ENCODE measurements around the gene KRTAP1-3. TPM values are rescaled to one million over a fixed set of nuclear protein-coding genes. Genes with fewer than 3 reads are reported as not detected.
"Not testable (repeated sequence)": the region's sequence is repeated elsewhere in the genome, so short reads cannot be mapped to it uniquely, and the experiment has no call there.

KRTAP1-3 gene
- total RNA-seq, 8 experiments from 2014 or later = 0.25 to 0.56 (median 0.46) TPM; not detected in 4

DNA sequence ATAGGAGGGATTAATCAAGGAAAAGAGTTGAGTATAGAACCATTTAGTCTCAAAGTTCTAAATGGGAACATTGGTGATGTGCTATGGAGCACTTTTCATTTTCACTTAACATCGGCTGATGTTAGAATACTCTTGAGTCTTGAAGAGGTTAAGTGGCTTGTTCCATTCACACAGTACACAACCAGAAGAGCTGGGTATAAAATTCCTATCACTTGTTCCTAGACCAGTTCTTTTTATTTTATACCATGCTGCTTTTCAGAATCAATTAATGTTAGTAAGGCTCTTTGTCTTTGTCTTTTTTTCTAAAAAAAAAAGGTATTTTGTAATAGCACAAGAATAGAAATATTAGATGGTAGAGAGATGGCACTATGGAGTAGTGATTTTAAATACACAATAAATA lies 8.3 kb upstream of the KRTAP1-3 start:
- 85 to 100% (median 100%) methylated on average over 1 of the region's 1 CpG; no CpG with 5 or more reads in 1 of the 10 experiments for WGBS, 10 experiments
- Histone ChIP-seq H3K4me3 (no peak overlapping the region), H3K27ac (no peak overlapping the region), H3K4me1 (replicated peaks in 1 of 2) (no peaks in the 10 kb centered on the region)
- no peak for ATAC-seq (replicated peaks in 6 of 8)
- in situ Hi-C loops (cut with MboI; ENCODE audit: low pct_unique_long_range_greater_than_20kb in 2 of 9, low sequenced_read_pairs in 9 of 9, unreplicated experiment in 9 of 9) = no loop called here

DNA sequence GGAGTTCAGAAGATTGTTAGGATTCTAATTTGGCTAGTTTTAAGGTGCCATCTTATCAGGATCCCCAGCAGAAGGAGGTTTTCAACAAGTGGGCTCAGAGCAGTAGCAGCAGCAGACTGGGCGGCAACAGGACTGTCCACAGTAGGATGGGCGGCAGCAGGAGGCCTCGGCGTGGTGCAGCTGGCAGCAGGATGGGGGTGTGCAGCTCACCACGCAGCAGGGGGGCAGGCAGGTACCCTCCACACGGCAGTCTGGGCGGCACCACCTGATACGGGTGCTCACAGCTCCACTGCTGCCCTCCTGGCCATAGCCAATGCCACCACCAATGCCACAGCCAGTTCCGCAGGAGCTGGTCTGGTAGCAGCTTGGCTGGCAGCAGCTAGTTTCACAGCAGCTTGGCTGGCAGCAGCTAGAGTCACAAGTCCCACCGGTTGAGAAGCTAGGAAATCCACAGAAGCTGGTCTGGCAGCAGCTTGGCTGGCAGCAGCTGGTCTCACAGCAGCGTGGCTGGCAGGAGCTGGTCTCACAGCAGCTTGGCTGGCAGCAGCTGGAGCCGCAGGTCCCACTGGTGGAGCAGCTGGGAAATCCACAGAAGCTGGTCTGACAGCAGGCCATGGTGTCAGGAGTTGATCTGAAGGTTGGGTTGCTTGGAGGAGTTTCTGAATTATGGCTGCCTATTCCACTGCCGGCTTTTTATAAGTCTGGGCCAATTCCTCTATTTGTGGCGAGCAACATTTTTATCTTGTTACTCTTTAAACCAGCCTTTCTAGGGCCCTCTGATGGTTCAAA lies 6.3 kb upstream of the KRTAP1-3 start, which contains the start of gene KRTAP1-1:
Gene KRTAP1-1 (minus strand): TSS at position 668 of the 789 bp plus-strand sequence. CDS start 53 bp downstream, at position 615.
- 0 to 100% (median 53%) methylated on average over 1 to 10 of the region's 14 CpGs; no CpG with 5 or more reads in 1 of the 10 experiments for WGBS, 10 experiments
- H3K27ac ChIP-seq; ATAC-seq (replicated peaks in 6 of 8); H3K4me1 ChIP-seq (replicated peaks in 1 of 2); in situ Hi-C loops (cut with MboI; ENCODE audit: low pct_unique_long_range_greater_than_20kb in 2 of 9, low sequenced_read_pairs in 9 of 9, unreplicated experiment in 9 of 9); H3K4me3 ChIP-seq: not testable (repeated sequence)

DNA sequence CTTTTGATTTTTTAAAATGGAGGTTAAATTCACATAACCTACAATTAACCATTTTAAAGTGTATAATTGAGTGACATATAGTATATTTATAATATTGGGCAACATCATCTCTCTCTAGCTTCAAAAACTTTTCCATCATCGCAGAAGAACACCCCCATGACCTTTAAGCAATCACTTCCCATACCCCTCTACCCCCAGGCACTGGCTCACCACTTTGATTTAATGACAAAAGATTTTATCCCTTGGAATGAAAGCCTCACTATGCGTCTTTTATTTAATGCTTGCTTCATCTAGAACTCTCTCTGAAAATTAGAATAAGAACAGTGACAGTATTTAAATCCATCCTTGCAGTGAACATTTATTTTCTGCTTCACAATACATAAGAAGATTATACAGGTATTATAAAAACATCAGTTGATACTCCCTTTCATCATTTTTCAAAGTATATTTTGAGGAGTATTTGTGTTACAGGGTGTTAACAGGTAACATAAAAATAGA lies 3.2 kb upstream of the KRTAP1-3 start:
- H3K4me3 ChIP-seq = no peak overlapping the region
- no peak for ATAC-seq (replicated peaks in 6 of 8)
- 38 to 100% (median 50%) methylated on average over 1 to 2 of the region's 2 CpGs; no CpG with 5 or more reads in 1 of the 10 experiments for WGBS, 10 experiments
- in situ Hi-C loops (cut with MboI; ENCODE audit: low pct_unique_long_range_greater_than_20kb in 2 of 9, low sequenced_read_pairs in 9 of 9, unreplicated experiment in 9 of 9) = no loop called here
- H3K27ac ChIP-seq = no peak overlapping the region
- no peaks in the 10 kb centered on the region for H3K4me1 ChIP-seq (replicated peaks in 1 of 2)

DNA sequence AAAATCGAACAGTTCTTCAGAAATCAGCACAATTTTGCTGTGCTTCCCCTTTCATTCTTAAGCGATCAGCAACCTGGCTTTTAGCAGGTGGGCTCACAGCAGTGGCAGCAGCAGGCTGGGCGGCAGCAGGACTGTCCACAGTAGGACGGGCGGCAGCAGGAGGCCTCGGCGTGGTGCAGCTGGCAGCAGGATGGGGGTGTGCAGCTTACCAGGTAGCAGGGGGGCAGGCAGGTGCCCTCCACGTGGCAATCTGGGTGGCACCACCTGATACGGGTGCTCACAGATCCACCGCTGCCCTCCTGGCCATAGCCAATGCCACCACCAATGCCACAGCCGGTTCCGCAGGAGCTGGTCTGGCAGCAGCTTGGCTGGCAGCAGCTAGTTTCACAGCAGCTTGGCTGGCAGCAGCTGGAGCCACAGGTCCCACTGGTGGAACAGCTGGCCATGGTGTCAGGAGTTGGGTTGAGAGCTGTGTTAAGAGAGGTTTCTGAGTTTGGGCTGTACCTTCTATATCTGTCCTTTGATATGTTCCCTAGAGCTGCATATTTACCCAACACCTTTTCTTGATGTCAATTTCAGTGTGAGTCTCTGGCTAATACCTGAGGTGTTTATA lies 4.9 kb downstream of the KRTAP1-3 start, which contains the start of gene KRTAP1-4:
Gene KRTAP1-4 (minus strand): TSS at position 563 of the 613 bp plus-strand sequence. CDS start 117 bp downstream, at position 446.
- in situ Hi-C loops (cut with MboI; ENCODE audit: low pct_unique_long_range_greater_than_20kb in 2 of 9, low sequenced_read_pairs in 9 of 9, unreplicated experiment in 9 of 9) = no loop called here
- Histone ChIP-seq H3K4me3 (no peak within 1 kb of the TSS), H3K27ac (no peak within 1 kb of the TSS), H3K4me1 (replicated peaks in 1 of 2) (no peaks in the 10 kb centered on the region)
- WGBS, 10 experiments = 0 to 100% (median 68%) methylated on average over 1 to 3 of the region's 12 CpGs; no CpG with 5 or more reads in 2 of the 10 experiments
- ATAC-seq (replicated peaks in 6 of 8) = no peak

DNA sequence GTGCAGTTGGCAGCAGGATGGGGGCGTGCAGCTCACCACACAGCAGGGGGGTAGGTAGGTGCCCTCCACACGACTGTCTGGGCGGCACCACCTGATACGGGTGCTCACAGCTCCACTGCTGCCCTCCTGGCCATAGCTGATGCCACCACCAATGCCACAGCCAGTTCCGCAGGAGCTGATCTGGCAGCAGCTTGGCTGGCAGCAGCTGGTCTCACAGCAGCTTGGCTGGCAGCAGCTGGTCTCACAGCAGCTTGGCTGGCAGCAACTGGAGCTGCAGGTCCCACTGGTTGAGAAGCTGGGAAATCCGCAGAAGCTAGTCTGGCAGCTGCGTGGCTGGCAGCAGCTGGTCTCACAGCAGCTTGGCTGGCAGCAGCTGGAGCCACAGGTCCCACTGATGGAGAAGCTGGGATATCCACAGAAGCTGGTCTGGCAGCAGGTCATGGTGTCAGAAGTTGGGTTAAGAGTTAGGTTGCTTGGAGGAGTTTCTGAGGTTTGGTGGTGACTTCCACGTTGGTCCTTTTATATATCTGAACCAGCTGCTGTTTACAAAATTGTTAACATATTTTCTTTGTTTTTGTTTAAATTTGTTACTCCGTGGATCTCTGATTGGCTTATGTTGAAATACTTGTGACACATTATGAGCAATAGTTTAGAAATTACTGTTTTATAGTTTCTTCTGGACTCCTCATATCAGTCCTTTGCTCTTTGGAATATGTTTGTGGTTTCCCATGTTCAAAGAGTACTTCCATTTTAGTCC lies 7.8 kb downstream of the KRTAP1-3 start, which contains the start of gene KRTAP1-5:
Gene KRTAP1-5 (minus strand): TSS at position 494 of the 757 bp plus-strand sequence. CDS start 53 bp downstream, at position 441.
- no peak within 1 kb of the TSS for H3K4me3 ChIP-seq
- no peak for ATAC-seq (replicated peaks in 6 of 8)
- no peak within 1 kb of the TSS for H3K27ac ChIP-seq
- in situ Hi-C loops (cut with MboI; ENCODE audit: low pct_unique_long_range_greater_than_20kb in 2 of 9, low sequenced_read_pairs in 9 of 9, unreplicated experiment in 9 of 9) = no loop called here
- 0 to 83% (median 64%) methylated on average over 1 to 4 of the region's 9 CpGs for WGBS, 10 experiments
- H3K4me1 ChIP-seq (replicated peaks in 1 of 2) = no peaks in the 10 kb centered on the region

DNA sequence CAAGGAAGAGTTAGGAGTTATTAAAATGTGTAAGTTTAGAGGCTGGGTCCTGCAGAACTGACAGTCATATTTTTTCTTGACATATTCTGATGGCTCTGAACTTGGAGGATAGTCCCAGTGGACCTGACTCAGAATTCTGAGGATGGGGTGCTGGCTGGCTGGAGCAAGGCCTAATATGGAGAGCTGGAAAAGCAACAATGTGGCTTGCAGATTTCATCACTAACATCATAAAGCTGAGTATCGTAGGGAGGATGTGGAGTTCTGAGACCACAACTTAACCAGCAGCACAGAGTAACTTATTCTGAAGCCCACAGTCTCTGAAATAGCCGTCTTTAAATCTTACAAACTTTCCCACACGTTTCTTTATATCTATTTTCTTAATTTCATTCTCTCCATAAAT lies 10.0 kb downstream of the KRTAP1-3 start:
- H3K4me1 ChIP-seq (replicated peaks in 1 of 2) = no peaks in the 10 kb centered on the region
- in situ Hi-C loops (cut with MboI; ENCODE audit: low pct_unique_long_range_greater_than_20kb in 2 of 9, low sequenced_read_pairs in 9 of 9, unreplicated experiment in 9 of 9) = no loop called here
- no peak overlapping the region for H3K4me3 ChIP-seq
- 14 to 92% (median 62%) methylated on average over 1 to 3 of the region's 3 CpGs for WGBS, 10 experiments
- ATAC-seq (replicated peaks in 6 of 8) = no peak
- no peak overlapping the region for H3K27ac ChIP-seq

DNA sequence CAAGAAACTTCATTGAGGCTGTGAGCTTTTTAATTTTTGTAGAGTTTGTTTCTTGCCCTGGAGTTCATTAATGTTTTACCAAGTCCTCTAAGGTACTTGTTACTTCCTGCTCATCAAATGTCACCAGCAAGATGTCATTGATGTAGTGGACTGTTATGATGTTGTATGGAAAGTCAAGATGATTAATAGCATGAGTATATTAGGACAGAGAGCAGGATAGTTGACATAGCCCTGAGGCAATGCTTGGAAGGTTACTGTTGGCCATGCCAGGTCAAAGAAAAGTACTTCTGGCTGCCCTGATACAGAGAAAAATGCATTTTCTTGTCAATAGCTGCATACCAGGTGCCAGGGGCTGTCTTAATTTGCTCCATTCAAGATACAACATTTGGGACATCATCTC lies 14.3 kb downstream of the KRTAP1-3 start:
- Histone ChIP-seq H3K4me3 (no peak overlapping the region), H3K4me1 (replicated peaks in 1 of 2) (no peaks in the 10 kb centered on the region), H3K27ac (no peak overlapping the region)
- no peak for ATAC-seq (replicated peaks in 6 of 8)
- in situ Hi-C loops (cut with MboI; ENCODE audit: low pct_unique_long_range_greater_than_20kb in 2 of 9, low sequenced_read_pairs in 9 of 9, unreplicated experiment in 9 of 9) = no loop called here

DNA sequence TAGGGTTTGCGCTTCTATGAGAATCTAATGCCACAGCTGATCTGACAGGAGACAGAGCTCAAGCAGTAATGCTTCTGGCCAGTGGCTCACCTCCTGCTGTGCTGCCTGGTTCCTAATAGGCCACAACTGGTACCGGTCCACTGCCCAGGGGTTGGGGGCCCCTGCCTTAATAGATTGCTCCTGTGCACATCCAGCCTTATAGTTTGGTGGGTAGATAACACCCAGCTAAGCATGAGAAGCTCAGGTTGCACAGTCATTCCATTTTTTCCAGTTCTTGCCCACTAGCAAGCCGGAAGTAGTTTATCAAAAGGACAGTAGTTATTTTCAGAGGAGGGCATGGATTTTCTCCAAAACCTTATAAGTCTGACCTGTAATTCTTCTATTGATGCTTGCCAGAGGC lies 15.3 kb downstream of the KRTAP1-3 start:
- Histone ChIP-seq H3K4me1 (replicated peaks in 1 of 2) (no peaks in the 10 kb centered on the region), H3K4me3 (no peak overlapping the region), H3K27ac (no peak overlapping the region)
- ATAC-seq (replicated peaks in 6 of 8) = no peak
- in situ Hi-C loops (cut with MboI; ENCODE audit: low pct_unique_long_range_greater_than_20kb in 2 of 9, low sequenced_read_pairs in 9 of 9, unreplicated experiment in 9 of 9) = no loop called here
- 86 to 100% (median 100%) methylated on average over 1 to 3 of the region's 3 CpGs; no CpG with 5 or more reads in 3 of the 10 experiments for WGBS, 10 experiments

DNA sequence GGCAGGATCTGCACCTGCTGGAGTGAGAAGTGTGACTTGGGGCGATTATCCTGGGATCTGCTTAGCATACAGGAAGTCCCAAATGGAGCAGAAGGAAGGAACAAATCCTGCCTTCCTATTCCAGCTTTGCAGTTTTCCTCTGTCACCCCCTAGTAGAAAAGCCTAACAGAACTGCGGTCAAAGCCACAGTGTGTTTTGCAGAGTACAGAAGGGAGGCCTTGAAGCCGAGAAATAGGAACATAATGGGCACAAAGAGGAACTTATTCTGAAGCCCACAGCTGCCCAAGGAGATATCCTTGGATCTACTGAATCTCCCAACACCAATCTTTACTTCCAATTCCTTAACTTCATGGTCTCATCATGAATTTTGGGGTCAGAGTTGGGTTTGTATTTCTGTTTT lies 16.1 kb downstream of the KRTAP1-3 start:
- 40 to 100% (median 81%) methylated on average over 1 to 3 of the region's 3 CpGs; no CpG with 5 or more reads in 3 of the 10 experiments for WGBS, 10 experiments
- Histone ChIP-seq H3K27ac (no peak overlapping the region), H3K4me1 (replicated peaks in 1 of 2) (peaks cover 0 to 4% of the 10 kb centered on the region in 2 donors), H3K4me3 (no peak overlapping the region)
- in situ Hi-C loops (cut with MboI; ENCODE audit: low pct_unique_long_range_greater_than_20kb in 2 of 9, low sequenced_read_pairs in 9 of 9, unreplicated experiment in 9 of 9) = no loop called here
- ATAC-seq (replicated peaks in 6 of 8) = no peak

DNA sequence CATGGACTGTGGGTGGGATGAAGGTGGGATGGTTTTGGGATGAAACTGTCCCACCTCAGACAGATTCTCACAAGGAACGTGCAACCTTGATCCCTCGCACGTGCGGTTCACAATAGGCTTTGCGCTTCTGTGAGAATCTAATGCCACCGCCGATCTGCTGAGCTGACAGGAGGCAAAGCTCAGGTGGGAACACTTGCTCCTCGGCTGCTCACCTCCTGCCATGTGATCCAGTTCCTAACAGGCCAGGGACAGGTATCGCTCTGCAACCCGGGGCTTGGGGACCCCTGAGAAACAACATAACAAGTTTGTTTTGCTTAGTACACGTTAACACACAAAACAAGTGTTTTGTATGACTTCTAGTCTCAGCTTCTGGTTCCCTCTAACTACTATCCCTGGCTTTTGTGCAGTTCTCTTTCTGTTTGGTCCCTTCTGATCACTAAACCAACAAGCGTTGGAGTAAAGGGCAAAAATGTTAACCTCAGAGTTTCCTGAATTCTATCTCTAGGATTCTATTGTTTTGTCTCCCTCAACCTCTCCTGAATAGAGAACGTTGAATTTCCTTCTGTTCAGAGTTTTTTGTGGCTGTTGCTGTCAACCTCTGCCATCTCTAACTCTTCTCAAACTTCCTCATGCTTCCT lies 18.0 kb downstream of the KRTAP1-3 start:
- WGBS, 10 experiments = 29 to 88% (median 71%) methylated on average over 1 to 13 of the region's 13 CpGs; no CpG with 5 or more reads in 1 of the 10 experiments

DNA sequence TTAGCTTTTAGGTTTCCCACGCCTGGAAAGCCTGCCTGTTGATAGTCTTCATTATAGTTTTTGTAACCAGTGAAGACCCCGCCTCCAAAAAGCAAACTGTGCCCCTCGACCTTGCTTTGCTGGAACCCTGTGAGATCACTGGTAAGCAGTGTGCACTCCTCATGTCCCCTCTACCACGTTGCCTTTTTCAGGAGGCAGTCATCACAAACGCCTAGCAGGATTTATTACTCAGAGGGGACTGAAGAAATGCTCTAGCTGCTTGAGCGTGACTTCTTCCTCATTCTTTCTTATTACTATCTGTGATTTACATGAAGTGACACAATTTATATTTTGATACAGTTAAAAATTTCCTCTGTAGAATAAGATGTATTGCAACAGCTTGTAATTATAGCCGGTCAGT lies 19.2 kb downstream of the KRTAP1-3 start:
- WGBS, 10 experiments = 52 to 86% (median 66%) methylated on average over 3 to 7 of the region's 7 CpGs; no CpG with 5 or more reads in 3 of the 10 experiments
- H3K27ac ChIP-seq = no peak overlapping the region
- peaks cover 0 to 4% of the 10 kb centered on the region in 2 donors for H3K4me1 ChIP-seq (replicated peaks in 1 of 2)
- H3K4me3 ChIP-seq = no peak overlapping the region
- ATAC-seq (replicated peaks in 6 of 8) = peak in 4 of 8 experiments; percentile 42 to 67 (median 50)
- in situ Hi-C loops (cut with MboI; ENCODE audit: low pct_unique_long_range_greater_than_20kb in 2 of 9, low sequenced_read_pairs in 9 of 9, unreplicated experiment in 9 of 9) = no loop called here

More for the DNA sequence above, 18.0 kb downstream of the KRTAP1-3 start:
- Histone ChIP-seq H3K4me1 (replicated peaks in 1 of 2) (peaks cover 0 to 4% of the 10 kb centered on the region in 2 donors), H3K27ac (no peak overlapping the region), H3K4me3 (no peak overlapping the region)
- no peak for ATAC-seq (replicated peaks in 6 of 8)
- in situ Hi-C loops (cut with MboI; ENCODE audit: low pct_unique_long_range_greater_than_20kb in 2 of 9, low sequenced_read_pairs in 9 of 9, unreplicated experiment in 9 of 9) = no loop called here

DNA sequence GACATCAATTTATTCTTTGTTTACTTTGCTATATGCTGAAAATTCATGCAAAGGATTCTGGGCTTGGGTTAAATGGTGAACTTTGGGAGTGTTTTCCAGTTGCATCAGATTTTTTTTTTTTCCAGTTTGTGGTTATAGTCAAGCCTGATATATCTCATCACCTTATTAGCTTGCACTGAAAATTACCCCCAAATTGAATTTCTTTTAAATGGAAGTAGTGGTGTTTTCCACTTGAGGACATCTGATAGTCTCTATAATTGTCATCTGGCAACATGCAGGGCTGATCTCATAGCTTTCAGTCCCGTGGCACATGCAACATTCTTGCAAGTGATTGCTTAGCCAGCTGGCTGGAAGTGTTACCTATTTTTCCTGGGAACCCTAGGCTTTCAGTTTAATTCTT lies 21.1 kb downstream of the KRTAP1-3 start:
- Histone ChIP-seq H3K27ac (no peak overlapping the region), H3K4me3 (no peak overlapping the region), H3K4me1 (replicated peaks in 1 of 2) (peaks cover 0 to 4% of the 10 kb centered on the region in 2 donors)
- in situ Hi-C loops (cut with MboI; ENCODE audit: low pct_unique_long_range_greater_than_20kb in 2 of 9, low sequenced_read_pairs in 9 of 9, unreplicated experiment in 9 of 9) = no loop called here
- ATAC-seq (replicated peaks in 6 of 8) = peak in 6 of 8 experiments; percentile 32 to 91 (median 74)
- WGBS, 10 experiments = 0 to 57% (median 29%) methylated on average over 1 of the region's 1 CpG; no CpG with 5 or more reads in 3 of the 10 experiments
